ENCODE measurements around the gene CISD3.

CISD3 gene

DNA sequence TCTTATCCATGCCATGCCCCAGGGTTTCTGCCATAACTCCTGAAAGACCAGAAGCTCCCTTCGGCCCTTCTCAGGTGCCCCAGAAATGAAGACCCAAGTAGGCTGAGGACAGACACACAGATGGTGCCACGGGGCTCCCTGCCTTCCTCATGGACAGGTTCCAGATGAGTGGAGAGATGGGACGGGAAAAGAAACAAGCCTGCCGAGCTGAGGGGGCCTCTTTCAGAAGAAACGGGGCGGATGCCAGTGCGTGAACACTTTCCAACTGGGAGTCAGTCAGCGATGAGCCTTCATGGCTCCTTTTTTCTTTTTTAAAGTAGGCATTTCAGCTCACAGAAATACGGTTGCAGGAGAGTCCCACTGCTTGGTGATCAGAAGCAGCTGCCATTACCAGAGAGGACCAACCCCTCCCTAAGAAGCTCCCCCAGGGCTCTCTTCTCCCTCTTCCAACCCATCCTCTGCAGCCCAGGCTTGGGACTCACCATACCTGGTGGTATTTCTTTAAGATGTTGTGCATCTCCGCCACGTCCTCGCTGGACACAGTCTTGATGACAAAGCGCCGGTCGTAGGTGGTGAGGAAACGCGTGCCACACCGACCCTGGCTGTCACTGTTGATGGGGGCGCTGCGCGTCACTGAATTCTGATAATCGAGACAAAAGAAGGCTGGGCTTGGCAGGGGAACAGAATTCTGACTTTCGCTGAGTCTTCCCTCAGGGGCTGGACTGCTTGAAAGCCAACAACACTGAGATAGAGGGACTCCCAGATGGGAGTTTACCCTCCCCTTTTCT is 50.0 kb downstream of the CISD3 start:
- no peak for DNase-seq (ENCODE audit: extremely low read depth, low read depth)
- no peak overlapping the region for H3K4me3 ChIP-seq (replicated peaks; ENCODE audit: low read depth, low read length)
- TF ChIP-seq, protein P1, sequence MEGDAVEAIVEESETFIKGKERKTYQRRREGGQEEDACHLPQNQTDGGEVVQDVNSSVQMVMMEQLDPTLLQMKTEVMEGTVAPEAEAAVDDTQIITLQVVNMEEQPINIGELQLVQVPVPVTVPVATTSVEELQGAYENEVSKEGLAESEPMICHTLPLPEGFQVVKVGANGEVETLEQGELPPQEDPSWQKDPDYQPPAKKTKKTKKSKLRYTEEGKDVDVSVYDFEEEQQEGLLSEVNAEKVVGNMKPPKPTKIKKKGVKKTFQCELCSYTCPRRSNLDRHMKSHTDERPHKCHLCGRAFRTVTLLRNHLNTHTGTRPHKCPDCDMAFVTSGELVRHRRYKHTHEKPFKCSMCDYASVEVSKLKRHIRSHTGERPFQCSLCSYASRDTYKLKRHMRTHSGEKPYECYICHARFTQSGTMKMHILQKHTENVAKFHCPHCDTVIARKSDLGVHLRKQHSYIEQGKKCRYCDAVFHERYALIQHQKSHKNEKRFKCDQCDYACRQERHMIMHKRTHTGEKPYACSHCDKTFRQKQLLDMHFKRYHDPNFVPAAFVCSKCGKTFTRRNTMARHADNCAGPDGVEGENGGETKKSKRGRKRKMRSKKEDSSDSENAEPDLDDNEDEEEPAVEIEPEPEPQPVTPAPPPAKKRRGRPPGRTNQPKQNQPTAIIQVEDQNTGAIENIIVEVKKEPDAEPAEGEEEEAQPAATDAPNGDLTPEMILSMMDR (IDR thresholded peaks at IDR 0.05; ENCODE audit: low read depth, low read length, missing control alignments): no peak

DNA sequence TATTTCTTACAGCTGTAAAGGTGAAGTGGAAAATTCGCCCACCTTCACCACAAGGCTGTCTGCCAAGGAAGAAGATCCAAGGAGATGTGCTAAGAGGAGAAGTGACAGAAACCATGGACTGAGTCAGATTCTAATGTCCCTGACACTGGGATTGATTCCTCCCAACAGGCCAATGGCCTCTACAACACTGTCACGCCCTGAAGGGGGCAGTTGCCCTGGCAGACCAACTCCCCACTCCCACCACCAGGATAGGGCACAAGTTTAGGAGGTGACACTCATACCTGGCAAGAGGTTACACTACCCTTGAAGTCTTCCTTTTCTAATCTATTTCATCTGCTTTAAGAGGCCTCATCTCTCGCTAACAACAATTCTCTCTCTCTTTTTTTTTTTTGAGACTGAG is 53.1 kb downstream of the CISD3 start:
- TF ChIP-seq, protein P1 (IDR thresholded peaks at IDR 0.05; ENCODE audit: low read depth, low read length, missing control alignments): no peak
- DNase-seq (ENCODE audit: extremely low read depth, low read depth): no peak
- no peak overlapping the region for H3K4me3 ChIP-seq (replicated peaks; ENCODE audit: low read depth, low read length)
